ENCODE results near the gene B3GNT7.

- TF ChIP-seq CTCF (conservative IDR thresholded peaks at IDR 0.05 in 1 of 2, IDR thresholded peaks at IDR 0.05 in 1 of 2; ENCODE audit: extremely low read depth in 1 of 2, insufficient read depth in 1 of 2, low read depth in 1 of 2, low read length in 2 of 2) (no peak), EZH2 (IDR thresholded peaks at IDR 0.05; ENCODE audit: borderline replicate concordance, low read length) (no peak)
These were observed 26.5 kb downstream of the B3GNT7 start for GRCh38 chr2:231422056-231422455.

Measured in mammary epithelial cell (primary cell).